DOHH2 (cell line): Measurements from ENCODE around the gene NCAPG2.

Experiments
- H3F3A ChIP-seq: fragments of 200-600 bp; sonication (generic), shearing (Covaris generic); 2 replicates; pipeline ENCODE4 v1.6.0; 2016; ENCODE audit warnings: antibody characterized with exemption, mild to moderate bottlenecking; ENCODE audit not compliant: control insufficient read depth, insufficient read depth
- H3K27ac ChIP-seq: fragments of 200-600 bp; sonication (generic); 2 replicates; pipeline ENCODE4 v1.5.1; 2014; ENCODE audit warnings: low read depth, mild to moderate bottlenecking, low read length, moderate library complexity
- H3K27me3 ChIP-seq: fragments of 200-600 bp; sonication (generic); 2 replicates; pipeline ENCODE4 v1.6.1; 2014; ENCODE audit warnings: mild to moderate bottlenecking, low read length, mixed read lengths; ENCODE audit not compliant: control insufficient read depth
- H3K36me3 ChIP-seq: fragments of 200-600 bp; sonication (generic); 2 replicates; pipeline ENCODE4 v1.6.1; 2014; ENCODE audit warnings: mild to moderate bottlenecking, low read length, moderate library complexity, mixed read lengths; ENCODE audit not compliant: control insufficient read depth
- H3K4me1 ChIP-seq: fragments of 200-600 bp; sonication (generic); 2 replicates; pipeline ENCODE4 v1.6.1; 2014; ENCODE audit warnings: mild to moderate bottlenecking, low read length, mixed read lengths; ENCODE audit not compliant: control insufficient read depth
- H3K4me2 ChIP-seq: fragments of 200-600 bp; sonication (generic); 2 replicates; pipeline ENCODE4 v1.6.0; 2014; ENCODE audit warnings: mild to moderate bottlenecking, low read length, moderate library complexity
- H3K4me3 ChIP-seq: fragments of 200-600 bp; sonication (generic); 2 replicates; pipeline ENCODE4 v1.5.1; 2014; ENCODE audit warnings: mild to moderate bottlenecking, low read length, mixed read lengths
- H3K79me2 ChIP-seq: fragments of 200-600 bp; sonication (generic); 2 replicates; pipeline ENCODE4 v1.6.1; 2014; ENCODE audit warnings: mild to moderate bottlenecking, low read length, mixed read lengths; ENCODE audit not compliant: control insufficient read depth
- H3K9me2 ChIP-seq: fragments of 200-600 bp; sonication (generic); replicated peaks from 2 replicates; pipeline ENCODE4 v1.6.1; 2014; ENCODE audit warnings: mild to moderate bottlenecking, low read length, mixed read lengths; ENCODE audit not compliant: control insufficient read depth
- H3K9me3 ChIP-seq: fragments of 200-600 bp; sonication (generic); 2 replicates; pipeline ENCODE4 v1.6.1; 2014; ENCODE audit warnings: antibody characterized with exemption, low read length, mixed read lengths; ENCODE audit not compliant: control insufficient read depth, insufficient read depth
- H4K20me1 ChIP-seq: fragments of 200-600 bp; sonication (generic); 2 replicates; pipeline ENCODE4 v1.6.0; 2014; ENCODE audit warnings: low read depth, mild to moderate bottlenecking, antibody characterized with exemption, low read length, moderate library complexity; ENCODE audit not compliant: control insufficient read depth, insufficient read depth
- CTCF ChIP-seq: fragments of 200-600 bp; sonication (generic); IDR thresholded peaks from one replicate; pipeline ENCODE4 v1.5.1; 2014; ENCODE audit warnings: antibody characterized with exemption, mild to moderate bottlenecking, low read depth, low read length; ENCODE audit not compliant: poor library complexity, severe bottlenecking
- EZH2phosphoT487 ChIP-seq: fragments of 200-600 bp; sonication (generic); IDR thresholded peaks from 2 replicates; pipeline ENCODE4 v1.6.1; 2017; ENCODE audit warnings: borderline replicate concordance, mild to moderate bottlenecking, antibody characterized with exemption, low read length, moderate library complexity, mixed read lengths

The NCAPG2 gene

GRCh38 chr7:158685693-158686092, 18.9 kb downstream of the NCAPG2 start:
- Histone ChIP-seq H3K4me2 (no peak overlapping the region), H3K36me3 (peaks cover 96% of the 10 kb centered on the region), H3K27ac (no peak overlapping the region)

GRCh38 chr7:158684329-158684728, 20.3 kb downstream of the NCAPG2 start:
- no peaks in the 10 kb centered on the region for H3K79me2 ChIP-seq
- H3K9me2 ChIP-seq: no peaks in the 10 kb centered on the region
- no peaks in the 10 kb centered on the region for H3K27me3 ChIP-seq
- H3K36me3 ChIP-seq: peaks cover 96% of the 10 kb centered on the region
- H3K4me3 ChIP-seq: no peak overlapping the region
- no peak for TF ChIP-seq EZH2phosphoT487
- TF ChIP-seq CTCF: no peak
- no peak overlapping the region for H3K4me2 ChIP-seq
- H4K20me1 ChIP-seq: no peaks in the 10 kb centered on the region
- no peaks in the 10 kb centered on the region for H3F3A ChIP-seq
- H3K4me1 ChIP-seq: no peaks in the 10 kb centered on the region
- H3K9me3 ChIP-seq: no peaks in the 10 kb centered on the region
- H3K27ac ChIP-seq: no peak overlapping the region

More at GRCh38 chr7:158685693-158686092, 18.9 kb downstream of the NCAPG2 start:
- Histone ChIP-seq H3K4me1 (no peaks in the 10 kb centered on the region), H4K20me1 (no peaks in the 10 kb centered on the region), H3K9me2 (no peaks in the 10 kb centered on the region), H3K79me2 (no peaks in the 10 kb centered on the region), H3K27me3 (no peaks in the 10 kb centered on the region), H3F3A (no peaks in the 10 kb centered on the region), H3K4me3 (no peak overlapping the region), H3K9me3 (no peaks in the 10 kb centered on the region)
- TF ChIP-seq CTCF: no peak
- TF ChIP-seq EZH2phosphoT487: no peak

- Histone ChIP-seq H3K79me2 (0 out of 2 replicates have a peak, but pooled peaks cover 3% of the 10 kb centered on the region), H3K27ac (no peak overlapping the region), H3K9me3 (no peaks in the 10 kb centered on the region), H3K4me2 (no peak overlapping the region), H4K20me1 (no peaks in the 10 kb centered on the region), H3K36me3 (peaks cover 97% of the 10 kb centered on the region), H3F3A (no peaks in the 10 kb centered on the region), H3K9me2 (no peaks in the 10 kb centered on the region), H3K4me1 (no peaks in the 10 kb centered on the region), H3K27me3 (no peaks in the 10 kb centered on the region), H3K4me3 (no peak overlapping the region)
- TF ChIP-seq EZH2phosphoT487 (no peak), CTCF (no peak)
These were observed 21.1 kb downstream of the NCAPG2 start for GRCh38 chr7:158683541-158683940.
